H9 (cell line): ENCODE measurements around the gene IFT80. TPM values are rescaled to one million over a fixed set of nuclear protein-coding genes. Genes with fewer than 3 reads are reported as not detected.

ENCODE experiments used
- DNase-seq: peaks from one replicate; pipeline ENCODE4 v3.0.0-alpha.2; 2017
- H2AFZ ChIP-seq: one replicate; pipeline ENCODE4 v1.6.1; 2013; ENCODE audit warnings: mild to moderate bottlenecking, low read length, control low read depth, moderate library complexity
- H2AK5ac ChIP-seq: 2 replicates; pipeline ENCODE4 v1.6.1; 2013; ENCODE audit warnings: low read length, control low read depth, mixed read lengths; ENCODE audit not compliant: insufficient read length
- H2BK120ac ChIP-seq: one replicate; pipeline ENCODE4 v1.6.1; 2013; ENCODE audit warnings: low read depth, mild to moderate bottlenecking, low read length, control low read depth, inconsistent platforms; ENCODE audit not compliant: poor library complexity, severe bottlenecking
- H2BK12ac ChIP-seq: 2 replicates; pipeline ENCODE4 v1.6.1; 2013; ENCODE audit warnings: low read length, control low read depth, mixed read lengths, low read depth; ENCODE audit not compliant: insufficient read length
- H2BK15ac ChIP-seq: 2 replicates; pipeline ENCODE4 v1.6.1; 2013; ENCODE audit warnings: low read depth, low read length, control low read depth
- H2BK20ac ChIP-seq: one replicate; pipeline ENCODE4 v1.6.1; 2013; ENCODE audit warnings: low read depth, mild to moderate bottlenecking, low read length, control low read depth, inconsistent platforms; ENCODE audit not compliant: poor library complexity, severe bottlenecking
- H2BK5ac ChIP-seq: 2 replicates; pipeline ENCODE4 v1.6.1; 2013; ENCODE audit warnings: low read length, control low read depth, mixed read lengths; ENCODE audit not compliant: insufficient read length
- H3K14ac ChIP-seq: 2 replicates; pipeline ENCODE4 v1.6.1; 2013; ENCODE audit warnings: low read length, control low read depth; ENCODE audit not compliant: insufficient read depth
- H3K18ac ChIP-seq: 2 replicates; pipeline ENCODE4 v1.6.1; 2013; ENCODE audit warnings: low read depth, mild to moderate bottlenecking, mixed read lengths, low read length, control low read depth; ENCODE audit not compliant: insufficient read length
- H3K23ac ChIP-seq: 2 replicates; pipeline ENCODE4 v1.6.1; 2013; ENCODE audit warnings: low read length, control low read depth, mixed read lengths, low read depth; ENCODE audit not compliant: insufficient read length
- H3K23me2 ChIP-seq: 2 replicates; pipeline ENCODE4 v1.6.1; 2013; ENCODE audit warnings: low read depth, mild to moderate bottlenecking, mixed read lengths, low read length, control low read depth; ENCODE audit not compliant: insufficient read length, poor library complexity, severe bottlenecking
- H3K27ac ChIP-seq: 2 replicates; pipeline ENCODE4 v1.5.1; 2013; ENCODE audit warnings: low read length, control low read depth, mixed read lengths, low read depth; ENCODE audit not compliant: insufficient read length
- H3K27me3 ChIP-seq: 2 replicates; pipeline ENCODE4 v1.6.1; 2013; ENCODE audit warnings: low read length, control low read depth, inconsistent platforms; ENCODE audit not compliant: insufficient read depth
- H3K4ac ChIP-seq: 2 replicates; pipeline ENCODE4 v1.6.1; 2013; ENCODE audit warnings: low read depth, mild to moderate bottlenecking, control low read depth, inconsistent platforms, low read length, moderate library complexity
- H3K4me1 ChIP-seq: 2 replicates; pipeline ENCODE4 v1.6.1; 2013; ENCODE audit warnings: low read length, control low read depth, inconsistent platforms; ENCODE audit not compliant: insufficient read depth
- H3K4me2 ChIP-seq: 2 replicates; pipeline ENCODE4 v1.6.1; 2013; ENCODE audit warnings: low read length, control low read depth, mixed read lengths; ENCODE audit not compliant: insufficient read length, insufficient read depth
- H3K56ac ChIP-seq: 2 replicates; pipeline ENCODE4 v1.6.1; 2013; ENCODE audit warnings: low read depth, mild to moderate bottlenecking, mixed read lengths, low read length, control low read depth; ENCODE audit not compliant: insufficient read length
- H3K79me1 ChIP-seq: 2 replicates; pipeline ENCODE4 v1.6.1; 2013; ENCODE audit warnings: low read depth, mild to moderate bottlenecking, moderate library complexity, low read length, control low read depth, inconsistent platforms; ENCODE audit not compliant: insufficient read depth, poor library complexity, severe bottlenecking
- H3K79me2 ChIP-seq: 2 replicates; pipeline ENCODE4 v1.6.1; 2013; ENCODE audit warnings: low read length, control low read depth, inconsistent platforms; ENCODE audit not compliant: insufficient read depth
- H3K9ac ChIP-seq: 2 replicates; pipeline ENCODE4 v1.6.1; 2013; ENCODE audit warnings: low read length, control low read depth, mixed read lengths; ENCODE audit not compliant: insufficient read length; ENCODE audit errors: extremely low read depth
- H3K9me3 ChIP-seq: one replicate; pipeline ENCODE4 v1.6.1; 2013; ENCODE audit warnings: low read depth, low read length, inconsistent platforms; ENCODE audit not compliant: control insufficient read depth
- H3T11ph ChIP-seq: one replicate; pipeline ENCODE4 v1.6.1; 2013; ENCODE audit warnings: mild to moderate bottlenecking, low read length, control low read depth, inconsistent platforms
- H4K20me1 ChIP-seq: one replicate; pipeline ENCODE4 v1.6.1; 2013; ENCODE audit not compliant: control insufficient read depth, insufficient read length, insufficient read depth
- H4K5ac ChIP-seq: 2 replicates; pipeline ENCODE4 v1.6.1; 2013; ENCODE audit warnings: low read depth, mild to moderate bottlenecking, mixed read lengths, low read length, control low read depth; ENCODE audit not compliant: insufficient read length
- H4K8ac ChIP-seq: replicated peaks from 2 replicates; pipeline ENCODE4 v1.6.1; 2013; ENCODE audit warnings: low read length, control low read depth, mixed read lengths, low read depth; ENCODE audit not compliant: insufficient read length
- H4K91ac ChIP-seq: 2 replicates; pipeline ENCODE4 v1.6.1; 2013; ENCODE audit warnings: low read depth, mild to moderate bottlenecking, moderate library complexity, mixed read lengths, low read length, control low read depth; ENCODE audit not compliant: insufficient read length
- H3K27ac Mint-ChIP-seq, 3 experiments: 2 replicates in 2 of 3; 3 replicates in 1 of 3; pipeline ENCODE4 v1.8.0; 2020 to 2021; ENCODE audit warnings: mixed read lengths in 3 of 3, mild to moderate bottlenecking in 1 of 3, moderate library complexity in 1 of 3
- H3K27me3 Mint-ChIP-seq: 2 replicates; pipeline ENCODE4 v1.8.0; 2021; ENCODE audit warnings: low read depth, mild to moderate bottlenecking, moderate library complexity, mixed read lengths
- H3K36me3 Mint-ChIP-seq, 3 experiments: 2 replicates in 2 of 3; 3 replicates in 1 of 3; pipeline ENCODE4 v1.8.0; 2020 to 2021; ENCODE audit warnings: low read depth in 3 of 3, mixed read lengths in 3 of 3; ENCODE audit not compliant: insufficient read depth in 1 of 3
- H3K4me1 Mint-ChIP-seq, 2 experiments: 2 replicates each; pipeline ENCODE4 v1.8.0; 2020; ENCODE audit warnings: mixed read lengths in 2 of 2
- H3K4me3 Mint-ChIP-seq, 2 experiments: 2 replicates in 1 of 2; 3 replicates in 1 of 2; pipeline ENCODE4 v1.8.0; 2020 to 2021; ENCODE audit warnings: mild to moderate bottlenecking in 2 of 2, mixed read lengths in 2 of 2, moderate library complexity in 1 of 2
- H3K9me3 Mint-ChIP-seq, 2 experiments: 2 replicates in 1 of 2; 3 replicates in 1 of 2; pipeline ENCODE4 v1.8.0; 2020; ENCODE audit warnings: mild to moderate bottlenecking in 2 of 2, mixed read lengths in 2 of 2, moderate library complexity in 1 of 2
- CTCF ChIP-seq: fragments of 200-600 bp; sonication (generic); conservative IDR thresholded peaks from 3 replicates; pipeline ENCODE4 v1.8.0; 2021; ENCODE audit warnings: antibody characterized with exemption, mild to moderate bottlenecking
- WGBS: extraction: QIAGEN DNeasy Blood & Tissue Kit; methylation state at CpG from one replicate; pipeline ENCODE4 v1.1.7; 2013; ENCODE audit warnings: missing lambda C conversion rate, low lambda C conversion rate, mixed read lengths; ENCODE audit not compliant: insufficient read length; ENCODE audit errors: extremely low coverage; 5-methylcytosine and 5-hydroxymethylcytosine counted together
- total RNA-seq: library from RNA; stranded (reverse); gene quantifications from 2 replicates; pipeline ENCODE4 v1.2.1, GENCODE V29; 2021

The IFT80 gene
- total RNA-seq, 1 experiment from 2014 or later: 29.0 TPM

DNA sequence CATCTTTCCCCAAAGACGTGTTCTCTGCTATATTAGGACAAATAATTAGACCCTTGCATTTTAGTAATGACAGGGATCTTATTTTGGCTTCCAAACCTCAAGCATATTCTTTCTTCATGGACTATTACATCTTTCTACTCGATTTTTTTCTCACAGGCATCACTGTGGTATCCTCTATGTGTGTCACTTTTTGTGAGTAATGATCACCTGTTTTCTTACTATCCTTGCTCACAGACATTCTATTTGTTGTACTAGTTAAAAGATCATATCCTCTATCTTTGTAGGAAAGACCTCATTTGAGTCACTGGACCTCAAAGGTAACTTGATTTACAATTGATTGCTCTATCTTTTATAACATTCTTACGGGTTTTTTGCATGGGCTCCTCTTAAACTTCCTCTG lies 167.0 kb downstream of the IFT80 start:
- no peak overlapping the region for H3K27ac ChIP-seq
- no peak overlapping the region for H3K4me2 ChIP-seq
- H2BK5ac ChIP-seq: no peak overlapping the region
- no peak overlapping the region for H2BK20ac ChIP-seq
- no peak overlapping the region for H3K18ac ChIP-seq
- H3K23ac ChIP-seq: no peak overlapping the region
- no peak overlapping the region for H2AFZ ChIP-seq
- no peak overlapping the region for H3K4ac ChIP-seq
- Mint-ChIP-seq H3K36me3 (no peaks in the 10 kb centered on the region), H3K4me3 (no peak overlapping the region), H3K27me3 (peaks cover 35% of the 10 kb centered on the region), H3K4me1 (no peaks in the 10 kb centered on the region), H3K27ac (no peak overlapping the region), H3K9me3 (no peaks in the 10 kb centered on the region)
- H4K91ac ChIP-seq: no peak overlapping the region
- no peak for TF ChIP-seq CTCF
- no CpG with 5 or more reads among the region's 3 CpGs for WGBS
- no peaks in the 10 kb centered on the region for H3K23me2 ChIP-seq
- no peak overlapping the region for H3K9ac ChIP-seq
- no peaks in the 10 kb centered on the region for H3K79me2 ChIP-seq
- no peak overlapping the region for H3K14ac ChIP-seq
- no peaks in the 10 kb centered on the region for H4K20me1 ChIP-seq
- no peak overlapping the region for H2BK15ac ChIP-seq
- no peaks in the 10 kb centered on the region for H3K79me1 ChIP-seq
- H3K9me3 ChIP-seq: no peaks in the 10 kb centered on the region
- no peak for DNase-seq
- no peak overlapping the region for H2BK120ac ChIP-seq
- H2AK5ac ChIP-seq: no peak overlapping the region
- peaks cover 1% of the 10 kb centered on the region; the same call in 1 of the 2 replicates for H3K27me3 ChIP-seq
- no peak overlapping the region for H3T11ph ChIP-seq
- H4K8ac ChIP-seq: no peak overlapping the region
- H2BK12ac ChIP-seq: no peak overlapping the region
- H3K4me1 ChIP-seq: no peaks in the 10 kb centered on the region
- no peak overlapping the region for H4K5ac ChIP-seq
- no peak overlapping the region for H3K56ac ChIP-seq
